ENCODE results near the gene RIPOR1.
A peak's percentile ranks its signal among the peaks of the same experiment; 100 is the strongest.

RIPOR1 gene

DNA sequence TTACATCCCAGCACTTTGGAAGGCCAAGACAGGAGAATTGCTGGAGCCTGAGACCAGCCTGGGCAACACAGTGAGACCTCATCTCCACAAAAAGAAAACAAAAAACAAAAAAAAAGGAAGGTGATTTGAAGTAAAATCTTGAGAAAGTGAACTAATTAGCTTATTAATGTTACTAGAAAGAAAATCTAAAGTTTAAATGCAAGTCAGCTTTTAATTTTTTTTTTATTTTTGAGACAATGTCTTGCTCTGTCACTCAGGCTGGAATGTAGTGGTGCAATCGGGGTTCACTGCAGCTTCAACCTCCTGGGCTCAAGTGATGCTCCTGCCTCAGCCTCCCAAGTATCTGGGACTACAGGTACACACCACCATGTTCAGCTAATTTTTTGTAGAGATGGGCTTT is 30.2 kb downstream of the RIPOR1 start:
- no peak for DNase-seq

DNA sequence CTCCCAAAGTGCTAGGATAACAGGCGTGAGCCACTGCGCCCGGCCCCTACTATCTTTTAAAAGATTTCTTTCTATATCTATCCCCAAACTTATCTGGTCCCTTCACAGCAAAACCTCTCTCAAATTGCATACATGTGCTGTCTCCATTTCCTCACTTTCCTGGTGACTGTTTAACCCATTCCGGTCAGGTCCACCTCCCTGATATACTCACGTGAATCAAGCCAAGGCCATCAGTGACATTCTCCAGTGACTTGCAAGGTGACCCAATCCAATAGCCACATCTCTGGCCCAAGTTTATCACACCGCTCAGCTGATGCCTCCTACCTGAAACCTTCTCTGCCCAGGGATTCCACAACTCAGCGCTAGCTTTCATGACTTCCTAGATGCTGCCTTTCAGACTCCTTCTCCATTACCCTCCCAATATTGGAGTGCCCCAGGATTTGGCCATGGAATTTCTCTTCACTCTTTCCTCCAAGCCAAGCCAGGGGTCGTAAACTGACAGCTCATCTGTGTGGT is 32.3 kb downstream of the RIPOR1 start:
- no peak for DNase-seq

DNA sequence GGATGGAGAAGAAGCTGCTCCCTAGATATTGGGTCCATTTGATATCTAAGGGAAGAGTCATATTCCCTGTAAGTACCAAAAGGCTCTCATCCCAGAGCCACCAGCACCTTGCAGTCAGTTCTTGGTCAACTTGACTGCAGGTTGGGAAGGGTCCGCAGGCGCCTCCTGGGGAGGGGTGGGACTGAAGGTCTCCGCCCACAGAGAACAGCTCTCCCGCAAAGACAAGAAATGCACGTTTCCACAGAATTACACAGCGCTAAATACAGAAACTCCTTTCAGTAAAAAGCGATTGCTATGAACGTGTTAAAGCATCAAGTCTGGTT is 32.8 kb downstream of the RIPOR1 start:
- DNase-seq, result no peak

DNA sequence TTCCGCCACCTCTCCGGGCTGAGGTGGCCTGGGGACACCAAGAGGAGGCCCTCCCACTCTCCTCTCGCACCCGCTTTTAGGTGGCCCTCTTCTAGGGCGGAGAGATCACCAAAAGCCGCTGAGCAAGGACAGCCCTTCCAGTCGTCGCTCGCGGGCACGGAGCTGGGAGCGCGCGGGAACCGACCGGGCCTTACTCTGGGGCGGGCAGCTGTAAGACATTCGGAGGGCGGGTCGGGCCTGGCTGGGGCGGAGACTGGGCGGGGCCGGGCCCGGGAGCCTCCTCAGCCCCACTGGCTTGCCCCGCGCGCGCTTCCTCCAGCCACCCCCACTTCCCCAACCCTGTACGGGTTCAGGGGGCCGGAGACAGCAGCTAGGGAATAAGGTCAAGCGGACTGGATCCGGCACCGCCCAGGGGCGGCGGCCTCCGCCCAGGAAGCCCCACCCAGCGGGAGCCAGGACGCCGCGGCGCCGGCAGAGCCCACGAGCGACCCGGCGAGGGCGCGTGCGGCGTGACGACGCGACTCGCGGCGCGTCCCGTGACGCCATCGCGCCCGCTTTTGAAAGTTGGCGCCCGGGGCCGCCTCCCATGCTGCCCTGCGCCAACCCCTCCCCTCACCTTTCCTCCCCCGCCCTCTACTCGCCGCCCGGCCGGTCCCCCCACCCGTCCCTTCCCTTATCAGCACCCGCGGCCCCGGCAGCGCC is 33.3 kb downstream of the RIPOR1 start:
- DNase-seq, result peak; percentile 99

DNA sequence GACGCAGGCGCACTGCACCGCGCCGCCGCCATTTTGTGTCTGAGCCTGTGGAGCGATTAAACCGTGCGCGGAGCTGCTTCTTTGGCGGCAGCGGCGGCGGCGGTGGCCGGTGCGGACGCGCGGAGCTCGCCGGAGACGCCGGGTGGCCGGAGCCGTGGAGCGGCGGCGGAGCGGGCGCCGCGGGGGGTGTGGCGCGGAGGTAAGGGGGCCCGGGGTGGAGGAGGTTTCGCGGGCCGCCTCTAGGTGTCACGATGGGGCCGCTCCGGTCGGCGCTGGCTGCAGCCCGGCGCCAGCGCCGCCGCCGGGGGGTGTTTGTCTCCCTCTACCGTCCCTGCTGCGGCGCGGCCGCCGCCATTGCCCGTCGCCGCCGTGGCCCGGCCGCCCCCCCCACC is 33.9 kb downstream of the RIPOR1 start, which contains the start of gene CTCF:
Gene CTCF (plus strand): TSS at position 1 of the 392 bp plus-strand sequence. CDS start 48,307 bp downstream, outside the sequence.
- DNase-seq, result peak; percentile 87

DNA sequence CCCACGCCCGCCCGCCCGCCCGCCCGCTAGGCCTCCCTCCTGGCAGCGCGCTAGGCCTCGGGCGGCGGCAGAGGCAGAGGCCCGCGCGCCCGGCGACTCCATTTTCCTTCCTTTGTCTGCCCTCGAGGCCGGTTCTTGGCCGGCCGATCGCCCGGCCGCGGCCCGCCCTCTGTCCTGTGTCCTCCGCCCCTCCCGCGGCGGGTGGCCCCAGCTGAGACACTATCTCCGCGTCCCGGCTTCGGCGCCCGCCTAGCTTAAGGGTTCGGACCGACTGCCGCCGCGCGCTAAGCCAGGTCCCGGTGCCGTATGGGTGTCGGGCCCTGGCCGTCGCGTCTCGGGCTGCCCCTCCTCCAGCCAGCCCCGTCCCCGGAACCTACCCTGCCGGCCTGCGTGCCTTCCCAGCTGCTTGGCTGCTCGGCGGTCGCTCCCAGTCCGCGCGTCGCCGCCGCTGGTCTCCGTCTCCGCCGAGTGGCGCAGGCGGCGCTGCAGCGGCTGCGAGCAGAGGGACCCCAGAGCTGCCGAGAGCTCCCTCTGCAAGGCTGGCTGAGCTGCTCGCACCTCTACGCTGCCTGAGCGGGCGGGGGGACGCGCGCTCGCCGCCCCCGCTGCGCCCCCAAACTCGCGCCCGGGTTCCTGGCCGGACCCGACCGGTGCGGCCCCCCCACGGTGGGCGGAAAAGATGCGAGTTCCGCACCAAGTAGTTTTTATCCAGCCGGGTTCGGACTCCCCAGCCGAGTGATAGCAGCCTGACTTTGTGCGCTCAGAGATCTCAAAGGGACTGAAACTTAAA is 34.5 kb downstream of the RIPOR1 start:
- peak; percentile 71 for DNase-seq

DNA sequence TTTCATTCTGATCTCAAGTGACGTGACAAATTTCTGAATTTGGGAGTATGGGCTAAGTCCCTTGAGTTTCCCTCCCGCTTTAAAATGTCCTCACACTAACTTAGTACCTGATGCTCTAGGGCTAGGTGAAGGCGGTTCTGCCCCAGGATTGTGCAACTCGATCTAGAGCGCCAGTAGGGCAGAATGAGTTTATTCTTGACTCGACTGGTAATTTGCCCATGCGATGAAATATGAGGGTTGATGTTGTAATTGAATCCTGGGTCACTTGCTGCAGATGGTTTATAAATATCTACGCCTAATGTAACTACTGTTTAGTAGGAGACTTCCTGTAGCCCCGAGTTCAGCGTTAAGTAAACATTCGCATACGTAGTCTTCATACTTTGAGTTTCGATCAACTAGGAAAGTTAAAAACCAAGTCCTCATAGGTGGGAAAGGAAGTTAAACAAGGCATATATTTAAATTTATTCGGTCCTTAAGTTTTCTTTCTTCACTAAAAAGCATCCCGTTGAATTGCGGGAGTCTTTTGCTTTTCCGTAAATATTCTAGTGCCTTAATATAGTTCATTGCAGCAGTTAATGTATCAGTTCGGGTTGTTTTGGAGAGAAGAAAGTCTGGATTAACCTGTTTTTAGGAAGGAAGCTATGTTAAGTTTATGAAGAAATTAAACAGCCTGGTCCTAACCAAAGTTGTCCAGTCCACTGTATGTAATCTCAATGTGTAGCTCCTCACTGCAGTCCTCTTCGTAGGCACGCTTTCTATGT is 35.3 kb downstream of the RIPOR1 start:
- peak; percentile 54 for DNase-seq

DNA sequence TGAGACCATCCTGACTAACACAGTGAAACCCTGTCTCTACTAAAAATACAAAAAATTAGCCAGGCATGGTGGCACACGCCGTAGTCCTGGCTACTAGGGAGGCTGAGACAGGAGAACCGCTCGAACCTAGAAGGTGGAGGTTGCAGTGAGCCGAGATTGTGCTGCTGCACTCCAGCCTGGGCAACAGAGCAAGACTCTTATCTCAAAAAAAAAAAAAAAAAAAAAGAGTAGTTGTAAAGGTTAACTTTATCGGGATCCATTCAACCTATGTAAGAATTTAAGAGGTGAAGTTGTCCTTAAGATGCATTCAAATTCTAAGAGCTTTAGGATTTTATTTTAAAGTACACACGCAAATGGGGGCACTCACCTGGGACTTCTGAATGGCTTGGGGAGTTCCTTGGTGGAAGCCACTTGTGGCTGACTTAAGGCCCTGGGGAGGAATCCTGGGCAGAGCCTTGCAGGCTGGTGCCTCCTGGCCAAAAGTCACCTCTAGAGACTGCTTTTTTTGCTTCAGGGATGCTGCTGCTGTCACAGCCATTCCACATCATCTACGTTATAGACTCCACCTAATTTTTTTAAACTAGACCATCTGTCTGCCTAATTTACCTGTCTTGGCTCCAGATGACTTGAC is 37.0 kb downstream of the RIPOR1 start:
- no peak for DNase-seq

DNA sequence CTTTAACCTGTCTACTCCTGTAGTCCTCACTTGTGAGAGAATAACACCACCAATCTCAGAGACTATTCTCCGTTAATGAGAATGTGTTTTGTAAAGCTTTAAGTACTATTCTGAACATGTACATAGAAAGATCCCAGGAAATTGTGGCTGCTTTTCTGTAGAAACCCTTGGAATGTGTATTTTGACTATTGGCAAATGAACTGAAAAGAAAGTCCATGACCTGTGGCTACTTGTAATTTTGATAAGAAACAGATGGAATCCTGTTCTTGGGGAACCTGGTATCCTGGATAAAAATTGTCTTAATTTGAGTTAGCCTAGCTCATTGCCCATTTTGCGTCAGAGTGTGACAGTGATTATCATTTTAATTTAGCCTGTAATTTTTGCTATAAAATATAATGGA is 42.8 kb downstream of the RIPOR1 start:
- no peak for DNase-seq

DNA sequence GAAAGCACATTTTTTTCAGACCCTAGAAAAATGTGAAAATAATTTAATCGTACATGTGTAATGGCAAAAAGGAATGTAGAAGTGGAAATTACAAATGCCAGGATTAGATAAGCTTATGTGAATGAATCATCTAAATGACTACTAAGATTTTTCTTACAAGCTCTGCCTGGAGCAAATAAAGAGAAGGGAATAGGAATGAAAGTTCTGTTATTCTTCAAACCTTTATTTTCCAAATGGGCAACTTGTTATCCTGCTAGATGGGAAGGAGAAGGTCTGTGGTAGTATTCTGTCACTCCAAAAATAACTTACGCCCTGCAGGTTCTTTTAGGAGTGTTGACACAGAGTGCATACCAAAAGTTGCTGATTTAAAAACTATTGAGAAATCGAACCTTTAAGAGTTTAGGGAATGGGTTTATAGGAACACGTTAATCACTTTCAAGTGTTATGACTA is 43.4 kb downstream of the RIPOR1 start:
- DNase-seq, result no peak

DNA sequence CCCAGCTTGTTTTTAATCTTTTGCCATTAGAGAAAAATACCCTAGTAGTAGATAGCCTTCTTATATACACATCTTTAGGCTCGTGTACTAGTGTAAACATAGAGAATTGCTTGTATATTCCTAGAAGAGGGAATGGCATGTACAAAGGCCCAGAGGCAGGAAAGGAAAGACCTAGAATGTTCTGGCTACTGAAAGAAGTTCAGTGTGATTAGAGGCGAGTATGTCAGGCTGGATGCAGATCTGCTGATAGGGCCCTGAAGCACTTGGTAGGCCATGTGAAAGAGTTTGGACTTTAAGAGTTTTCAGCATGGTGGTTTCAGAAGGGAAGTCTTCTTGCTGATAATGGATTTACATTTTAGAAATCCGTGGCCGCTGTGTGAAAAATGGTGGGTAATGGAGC is 51.1 kb downstream of the RIPOR1 start:
- no peak for DNase-seq

DNA sequence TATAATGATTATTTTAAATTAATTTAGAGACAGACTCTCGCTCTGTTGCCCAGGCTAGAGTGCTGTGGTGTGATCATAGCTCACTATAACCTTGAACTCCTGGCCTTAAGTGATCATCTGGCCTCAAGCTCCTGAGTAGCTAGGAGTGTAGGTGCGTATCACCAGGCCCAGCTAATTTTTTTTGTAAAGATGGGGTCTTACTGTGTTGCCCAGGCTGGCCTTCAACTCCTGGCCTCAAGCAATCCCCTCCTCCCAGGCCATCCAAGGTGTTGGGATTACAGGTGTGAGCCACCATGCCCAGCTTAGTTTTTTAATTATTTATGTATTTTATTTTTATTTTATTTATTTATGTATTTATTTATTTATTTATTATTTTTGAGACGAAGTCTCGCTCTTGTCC is 51.6 kb downstream of the RIPOR1 start:
- no peak for DNase-seq

DNA sequence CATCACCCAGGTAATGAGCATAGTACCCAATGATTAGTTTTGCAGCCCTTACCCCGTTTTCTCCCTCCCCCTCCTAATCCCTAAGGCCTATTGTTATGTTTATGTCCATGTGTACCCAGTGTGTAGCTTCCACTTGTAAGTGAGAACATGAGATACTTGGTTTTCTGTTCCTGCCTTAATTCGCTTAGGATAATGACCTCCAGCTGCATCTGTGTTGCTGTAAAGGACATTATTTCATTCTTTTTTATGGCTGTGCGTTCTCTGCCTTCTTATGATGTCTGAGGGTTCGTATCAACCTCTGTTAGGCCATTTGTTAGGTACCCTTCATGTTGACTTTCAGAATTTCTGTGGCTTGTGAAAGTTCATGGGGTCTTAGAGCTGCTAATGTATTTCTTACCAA is 64.7 kb downstream of the RIPOR1 start:
- DNase-seq, result no peak

DNA sequence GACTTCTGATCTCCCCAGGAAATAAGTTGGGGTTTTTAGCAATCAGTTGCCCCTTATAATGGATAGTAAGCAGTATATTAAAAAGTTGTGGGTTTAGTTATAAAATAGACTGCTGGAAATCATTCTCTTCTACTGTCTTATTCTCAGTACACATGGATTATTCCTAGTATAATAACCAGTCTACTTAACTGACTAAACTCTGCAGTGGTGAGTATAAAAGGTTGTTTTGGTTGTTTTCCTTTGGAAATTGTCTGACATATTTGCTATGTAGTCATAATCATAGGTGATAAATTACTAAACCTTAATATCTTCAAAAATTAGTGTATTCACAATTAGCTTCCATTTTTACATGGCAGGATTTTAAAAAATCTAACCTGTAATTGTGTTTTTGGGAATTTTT is 65.1 kb downstream of the RIPOR1 start:
- no peak for DNase-seq

DNA sequence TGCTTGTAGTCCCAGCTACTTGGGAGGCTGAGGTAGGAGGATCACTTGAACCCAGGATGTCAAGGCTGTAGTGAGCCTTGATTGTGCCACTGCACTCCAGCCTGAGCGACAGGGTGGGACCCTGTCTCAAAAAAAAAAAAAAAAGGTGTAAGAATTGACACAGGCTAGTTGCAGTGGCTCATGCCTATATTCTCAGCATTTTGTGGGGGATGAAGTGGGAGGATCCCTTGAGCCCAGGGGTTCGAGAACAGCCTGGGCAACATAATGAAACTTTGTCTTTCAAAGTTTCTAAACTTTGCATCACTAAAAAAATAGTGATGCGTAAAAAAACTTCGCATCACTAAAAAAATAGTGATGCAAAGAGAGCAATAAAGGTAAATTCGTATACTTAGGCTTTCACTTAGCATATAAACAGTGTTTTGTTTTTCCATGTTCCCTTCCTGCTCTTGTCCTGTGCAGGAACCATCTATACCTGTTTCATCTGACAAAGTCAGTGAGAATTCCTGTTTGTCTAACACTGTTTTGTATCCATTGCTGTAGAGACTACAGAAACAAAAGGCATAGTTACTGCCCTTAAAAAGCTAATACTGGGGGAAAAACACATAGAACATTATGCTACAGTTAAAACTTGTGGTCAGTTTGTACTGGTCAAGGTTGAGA is 65.8 kb downstream of the RIPOR1 start:
- DNase-seq, result no peak

DNA sequence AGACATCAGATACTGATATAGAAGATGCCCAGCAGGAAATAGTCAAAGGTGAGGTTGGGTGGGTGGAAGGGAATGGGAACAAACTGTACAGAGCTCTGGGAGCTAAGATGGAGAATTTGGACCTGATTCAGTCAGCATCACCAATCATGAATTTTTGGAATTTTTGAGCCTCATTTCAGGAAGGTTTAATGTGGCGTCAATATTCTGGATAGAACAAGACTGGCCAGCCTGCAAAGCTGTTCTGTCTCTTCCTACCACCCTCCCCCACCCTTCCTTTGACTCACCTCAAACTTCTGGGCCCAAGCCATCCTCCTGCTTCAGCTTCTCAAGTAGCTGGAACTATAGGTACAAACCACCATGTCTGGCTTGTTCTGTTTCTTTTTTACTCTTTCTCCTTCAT is 66.3 kb downstream of the RIPOR1 start:
- DNase-seq, result peak; percentile 41
